ENCODE results near the gene PSMD1. TPM values are rescaled to one million over a fixed set of nuclear protein-coding genes. Genes with fewer than 3 reads are reported as not detected.

PSMD1 gene
- total RNA-seq, 1 experiment from 2014 or later, result 245 TPM

DNA sequence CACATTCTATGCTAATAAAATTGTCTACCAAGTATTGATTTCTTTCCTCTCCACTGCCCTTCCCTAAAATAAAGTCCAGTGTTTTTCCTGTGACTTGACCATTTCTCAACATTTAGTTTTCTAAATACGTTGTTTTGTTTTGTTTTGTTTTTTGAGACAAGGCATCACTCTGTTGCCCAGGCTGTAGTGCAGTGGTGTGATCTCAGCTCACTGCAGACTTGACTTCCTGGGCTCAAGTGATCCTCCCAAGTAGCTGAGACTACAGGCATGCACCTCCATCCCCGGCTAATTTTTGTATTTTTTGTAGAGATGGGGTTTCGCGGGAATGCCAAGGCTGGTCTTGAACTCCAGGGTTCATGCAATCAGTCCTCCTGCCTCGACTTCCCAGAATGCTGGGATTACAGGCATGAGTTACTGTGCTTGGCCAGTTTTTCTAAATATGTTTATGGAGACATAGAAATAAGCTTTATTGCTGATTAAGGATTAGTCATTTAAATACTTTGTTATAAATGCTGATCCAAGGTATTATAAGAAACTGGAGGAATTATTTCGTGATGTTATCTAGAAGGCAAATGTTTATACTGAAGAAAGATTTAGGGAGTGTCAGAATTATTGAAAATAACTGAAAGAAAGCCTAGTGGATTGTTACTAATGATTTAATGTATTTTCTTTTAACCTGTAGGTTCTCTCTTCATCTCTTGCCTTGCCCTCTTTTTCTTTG is 73.8 kb downstream of the PSMD1 start:
- H3K4me3 ChIP-seq (ENCODE audit: low read depth, low read length, poor library complexity, severe bottlenecking), result no peak overlapping the region
- ChIA-PET CTCF (no interaction called here), POLR2A (ENCODE audit: low non-redundant PET) (no interaction called here)
- intact Hi-C loops (cut with micrococcal nuclease; ENCODE audit: unreplicated experiment), result no loop called here
- no peak overlapping the region for H3K27ac ChIP-seq (ENCODE audit: low read depth, low read length, poor library complexity, severe bottlenecking)
- BruUV-seq (replicated peaks), result no TSS peak
- DNase-seq (ENCODE audit: low spot score), result no peak
- H3K4me1 ChIP-seq (ENCODE audit: insufficient read depth, low read length, poor library complexity, severe bottlenecking), result peaks cover 37% of the 10 kb centered on the region
- H3K36me3 ChIP-seq (ENCODE audit: insufficient read depth, low read length, poor library complexity, severe bottlenecking), result no peaks in the 10 kb centered on the region
- H3K9me3 ChIP-seq (ENCODE audit: low read depth, low read length, poor library complexity, severe bottlenecking), result no peaks in the 10 kb centered on the region
- no peak for TF ChIP-seq EZH2 (IDR thresholded peaks at IDR 0.05; ENCODE audit: borderline replicate concordance, low read depth, low read length, poor library complexity, severe bottlenecking)
- TF ChIP-seq, protein P1, sequence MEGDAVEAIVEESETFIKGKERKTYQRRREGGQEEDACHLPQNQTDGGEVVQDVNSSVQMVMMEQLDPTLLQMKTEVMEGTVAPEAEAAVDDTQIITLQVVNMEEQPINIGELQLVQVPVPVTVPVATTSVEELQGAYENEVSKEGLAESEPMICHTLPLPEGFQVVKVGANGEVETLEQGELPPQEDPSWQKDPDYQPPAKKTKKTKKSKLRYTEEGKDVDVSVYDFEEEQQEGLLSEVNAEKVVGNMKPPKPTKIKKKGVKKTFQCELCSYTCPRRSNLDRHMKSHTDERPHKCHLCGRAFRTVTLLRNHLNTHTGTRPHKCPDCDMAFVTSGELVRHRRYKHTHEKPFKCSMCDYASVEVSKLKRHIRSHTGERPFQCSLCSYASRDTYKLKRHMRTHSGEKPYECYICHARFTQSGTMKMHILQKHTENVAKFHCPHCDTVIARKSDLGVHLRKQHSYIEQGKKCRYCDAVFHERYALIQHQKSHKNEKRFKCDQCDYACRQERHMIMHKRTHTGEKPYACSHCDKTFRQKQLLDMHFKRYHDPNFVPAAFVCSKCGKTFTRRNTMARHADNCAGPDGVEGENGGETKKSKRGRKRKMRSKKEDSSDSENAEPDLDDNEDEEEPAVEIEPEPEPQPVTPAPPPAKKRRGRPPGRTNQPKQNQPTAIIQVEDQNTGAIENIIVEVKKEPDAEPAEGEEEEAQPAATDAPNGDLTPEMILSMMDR (conservative IDR thresholded peaks at IDR 0.05; ENCODE audit: low read depth, low read length), result no peak
- H3K27me3 ChIP-seq (replicated peaks; ENCODE audit: insufficient read depth, low read depth, low read length, poor library complexity), result no peaks in the 10 kb centered on the region

DNA sequence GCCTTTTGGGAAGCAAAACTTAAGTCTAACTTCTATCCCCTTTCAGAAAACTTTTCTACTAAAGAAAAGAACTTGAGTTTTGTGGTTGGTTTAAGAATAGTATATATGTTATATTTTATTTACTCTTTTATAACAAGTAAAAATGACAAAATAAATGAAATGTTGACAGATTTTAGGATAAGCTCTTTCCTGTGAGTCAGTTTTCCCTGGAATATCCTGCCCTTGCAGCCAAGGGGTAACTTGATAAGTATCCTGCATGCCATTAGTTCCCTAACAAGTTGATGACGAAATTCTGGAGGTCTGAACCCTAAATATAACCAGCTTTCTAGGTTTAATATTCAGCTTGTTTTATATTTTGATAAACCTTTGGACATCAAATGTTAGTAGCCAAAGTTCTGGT is 75.5 kb downstream of the PSMD1 start:
- no peak for DNase-seq (ENCODE audit: low spot score)
- no peaks in the 10 kb centered on the region for H3K36me3 ChIP-seq (ENCODE audit: insufficient read depth, low read length, poor library complexity, severe bottlenecking)
- intact Hi-C loops (cut with micrococcal nuclease; ENCODE audit: unreplicated experiment), result no loop called here
- H3K4me3 ChIP-seq (ENCODE audit: low read depth, low read length, poor library complexity, severe bottlenecking), result no peak overlapping the region
- BruUV-seq (replicated peaks), result no TSS peak
- no peak overlapping the region for H3K27ac ChIP-seq (ENCODE audit: low read depth, low read length, poor library complexity, severe bottlenecking)
- peaks cover 37% of the 10 kb centered on the region for H3K4me1 ChIP-seq (ENCODE audit: insufficient read depth, low read length, poor library complexity, severe bottlenecking)
- ChIA-PET POLR2A (ENCODE audit: low non-redundant PET) (no interaction called here), CTCF (no interaction called here)
- H3K9me3 ChIP-seq (ENCODE audit: low read depth, low read length, poor library complexity, severe bottlenecking), result no peaks in the 10 kb centered on the region
- no peaks in the 10 kb centered on the region for H3K27me3 ChIP-seq (replicated peaks; ENCODE audit: insufficient read depth, low read depth, low read length, poor library complexity)
- TF ChIP-seq, protein P1 (conservative IDR thresholded peaks at IDR 0.05; ENCODE audit: low read depth, low read length), result no peak
- no peak for TF ChIP-seq EZH2 (IDR thresholded peaks at IDR 0.05; ENCODE audit: borderline replicate concordance, low read depth, low read length, poor library complexity, severe bottlenecking)

DNA sequence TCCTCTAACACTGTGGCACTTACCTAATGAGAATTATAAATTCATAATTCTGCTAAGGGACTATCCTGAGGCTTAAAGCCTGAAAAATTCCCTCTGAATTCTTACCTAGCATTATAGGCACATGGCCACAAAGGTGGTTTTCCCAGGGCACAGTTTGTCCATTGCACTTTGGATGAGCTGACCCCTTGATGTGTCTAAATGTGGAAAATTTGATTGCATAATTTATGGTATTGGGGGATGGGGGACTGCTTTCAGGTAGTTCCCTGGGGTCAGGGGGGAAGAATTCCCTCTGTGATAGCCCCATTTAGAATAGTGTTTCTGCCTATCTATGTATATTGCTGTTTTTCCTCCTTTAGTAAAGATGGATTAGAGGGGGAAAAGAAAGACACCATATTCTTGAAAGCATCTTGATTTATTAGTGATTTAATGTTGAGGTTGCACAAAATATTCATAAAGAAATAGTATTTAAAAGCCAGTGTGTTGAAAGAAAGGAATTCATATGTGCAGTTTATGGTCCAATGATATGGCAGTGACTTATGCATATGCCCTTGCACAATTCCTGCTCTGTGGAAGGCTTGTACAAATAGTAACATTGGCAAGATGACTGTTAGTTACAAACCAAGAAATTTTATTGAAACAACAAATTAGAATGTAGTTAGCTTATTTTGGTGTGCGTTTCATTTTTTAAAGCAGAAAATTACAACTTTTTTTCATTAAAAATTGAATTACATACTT is 76.9 kb downstream of the PSMD1 start:
- H3K36me3 ChIP-seq (ENCODE audit: insufficient read depth, low read length, poor library complexity, severe bottlenecking), result no peaks in the 10 kb centered on the region
- no peak for DNase-seq (ENCODE audit: low spot score)
- CTCF ChIA-PET, result no interaction called here
- H3K9me3 ChIP-seq (ENCODE audit: low read depth, low read length, poor library complexity, severe bottlenecking), result no peaks in the 10 kb centered on the region
- intact Hi-C loops (cut with micrococcal nuclease; ENCODE audit: unreplicated experiment), result no loop called here
- no peak overlapping the region for H3K27ac ChIP-seq (ENCODE audit: low read depth, low read length, poor library complexity, severe bottlenecking)
- no peak overlapping the region for H3K4me3 ChIP-seq (ENCODE audit: low read depth, low read length, poor library complexity, severe bottlenecking)
- H3K27me3 ChIP-seq (replicated peaks; ENCODE audit: insufficient read depth, low read depth, low read length, poor library complexity), result no peaks in the 10 kb centered on the region
- H3K4me1 ChIP-seq (ENCODE audit: insufficient read depth, low read length, poor library complexity, severe bottlenecking), result peaks cover 25% of the 10 kb centered on the region
- BruUV-seq (replicated peaks), result no TSS peak
- POLR2A ChIA-PET (ENCODE audit: low non-redundant PET), result no interaction called here
- TF ChIP-seq, protein P1 (conservative IDR thresholded peaks at IDR 0.05; ENCODE audit: low read depth, low read length), result no peak
- TF ChIP-seq EZH2 (IDR thresholded peaks at IDR 0.05; ENCODE audit: borderline replicate concordance, low read depth, low read length, poor library complexity, severe bottlenecking), result no peak
